OCI-LY1 (cell line): ENCODE results near the gene GLG1.

Experiments used
- CTCF ChIP-seq: fragments of 200-600 bp; sonication (generic), shearing (Covaris generic); IDR thresholded peaks from 2 replicates; pipeline ENCODE4 v1.5.1; 2017; ENCODE audit warnings: mild to moderate bottlenecking, antibody characterized with exemption, low read length, moderate library complexity, mixed read lengths
- EZH2 ChIP-seq: fragments of 200-600 bp; sonication (generic), shearing (Covaris generic); IDR thresholded peaks from 2 replicates; pipeline ENCODE4 v1.8.0; 2017; ENCODE audit warnings: borderline replicate concordance, mixed run types, mild to moderate bottlenecking, antibody characterized with exemption, low read length, moderate library complexity, mixed read lengths

- TF ChIP-seq CTCF (no peak), EZH2 (no peak)
Observed at GRCh38 chr16:74573622-74574021, 33.3 kb downstream of the GLG1 start.
